SU-DHL-6 (cell line): ENCODE results near the gene ATP8A2.
"Not testable (repeated sequence)": the region's sequence is repeated elsewhere in the genome, so short reads cannot be mapped to it uniquely, and the experiment has no call there.

Experiments used
- H2AFZ ChIP-seq: fragments of 200-600 bp; sonication (generic); 2 replicates; pipeline ENCODE4 v1.6.1; 2014; ENCODE audit warnings: low read depth, mild to moderate bottlenecking, moderate library complexity, mixed read lengths, antibody characterized with exemption, low read length; ENCODE audit not compliant: severe bottlenecking
- H3F3A ChIP-seq: fragments of 200-600 bp; shearing (Covaris generic); 2 replicates; pipeline ENCODE4 v1.6.0; 2016; ENCODE audit warnings: antibody characterized with exemption, mild to moderate bottlenecking; ENCODE audit not compliant: insufficient read depth
- H3K27ac ChIP-seq: fragments of 200-600 bp; sonication (generic); 2 replicates; pipeline ENCODE4 v1.5.1; 2016; ENCODE audit warnings: low read depth, mild to moderate bottlenecking, low read length, moderate library complexity, mixed read lengths
- H3K27me3 ChIP-seq: fragments of 200-600 bp; sonication (generic), shearing (Covaris generic); 2 replicates; pipeline ENCODE4 v1.6.0; 2014; ENCODE audit warnings: mild to moderate bottlenecking, low read length
- H3K36me3 ChIP-seq: fragments of 200-600 bp; sonication (generic); 2 replicates; pipeline ENCODE4 v1.6.1; 2014; ENCODE audit warnings: mild to moderate bottlenecking, low read length, mixed read lengths
- H3K4me2 ChIP-seq: fragments of 300-600, 200-600 bp; shearing (Covaris generic), sonication (generic); 2 replicates; pipeline ENCODE4 v1.6.0; 2014; ENCODE audit warnings: low read length, low read depth, mild to moderate bottlenecking; ENCODE audit not compliant: poor library complexity, severe bottlenecking
- H3K4me3 ChIP-seq: fragments of 200-600 bp; sonication (generic); 2 replicates; pipeline ENCODE4 v1.5.1; 2014; ENCODE audit warnings: antibody characterized with exemption, low read length, mild to moderate bottlenecking, mixed read lengths; ENCODE audit not compliant: insufficient read depth, poor library complexity, severe bottlenecking
- H3K79me2 ChIP-seq: fragments of 200-600 bp; sonication (generic); 2 replicates; pipeline ENCODE4 v1.6.1; 2014; ENCODE audit warnings: mild to moderate bottlenecking, low read length, moderate library complexity; ENCODE audit not compliant: insufficient read depth
- H3K9ac ChIP-seq: fragments of 200-600 bp; sonication (generic); 2 replicates; pipeline ENCODE4 v1.7.0; 2014; ENCODE audit warnings: mild to moderate bottlenecking, low read length
- H3K9me2 ChIP-seq: fragments of 200-600 bp; sonication (generic); replicated peaks from 2 replicates; pipeline ENCODE4 v1.6.1; 2014; ENCODE audit warnings: low read length; ENCODE audit not compliant: insufficient read depth
- H3K9me3 ChIP-seq: fragments of 200-600 bp; sonication (generic); 2 replicates; pipeline ENCODE4 v1.6.1; 2014; ENCODE audit warnings: low read length, mixed read lengths; ENCODE audit not compliant: insufficient read depth
- H4K20me1 ChIP-seq: fragments of 200-600 bp; sonication (generic); 2 replicates; pipeline ENCODE4 v1.6.1; 2014; ENCODE audit warnings: low read depth, mild to moderate bottlenecking, antibody characterized with exemption, low read length, moderate library complexity, mixed read lengths
- CTCF ChIP-seq: fragments of 200-600 bp; sonication (generic); IDR thresholded peaks from one replicate; pipeline ENCODE4 v1.5.1; 2017; ENCODE audit warnings: antibody characterized with exemption, mild to moderate bottlenecking, low read length, moderate library complexity; ENCODE audit not compliant: insufficient read depth, poor library complexity, severe bottlenecking
- EZH2phosphoT487 ChIP-seq: fragments of 200-600 bp; sonication (generic), shearing (Covaris generic); conservative IDR thresholded peaks from 2 replicates; pipeline ENCODE4 v1.6.1; 2018; ENCODE audit warnings: mild to moderate bottlenecking, antibody characterized with exemption, low read length, moderate library complexity, mixed read lengths

The ATP8A2 gene

GRCh38 chr13:25541434-25542123, 169.8 kb downstream of the ATP8A2 start:
- no peaks in the 10 kb centered on the region for H3K27me3 ChIP-seq
- no peaks in the 10 kb centered on the region for H3K79me2 ChIP-seq
- no peak overlapping the region for H2AFZ ChIP-seq
- no peaks in the 10 kb centered on the region for H3K36me3 ChIP-seq
- H3K4me3 ChIP-seq: no peak overlapping the region
- no peak overlapping the region for H3K4me2 ChIP-seq
- H3K9ac ChIP-seq: no peak overlapping the region
- no peaks in the 10 kb centered on the region for H3K9me3 ChIP-seq
- no peaks in the 10 kb centered on the region for H3K9me2 ChIP-seq
- H3K27ac ChIP-seq: no peak overlapping the region
- H4K20me1 ChIP-seq: no peaks in the 10 kb centered on the region
- TF ChIP-seq CTCF (no peak), EZH2phosphoT487 (no peak)
- no peaks in the 10 kb centered on the region for H3F3A ChIP-seq

- not testable (repeated sequence) for H3K36me3 ChIP-seq, H4K20me1 ChIP-seq, H3K9me2 ChIP-seq, H3K9me3 ChIP-seq, H2AFZ ChIP-seq, H3F3A ChIP-seq, H3K9ac ChIP-seq, H3K4me2 ChIP-seq, H3K27ac ChIP-seq, H3K27me3 ChIP-seq, H3K79me2 ChIP-seq, H3K4me3 ChIP-seq
Measured at GRCh38 chr13:25548991-25549390, 177.2 kb downstream of the ATP8A2 start.

DNA sequence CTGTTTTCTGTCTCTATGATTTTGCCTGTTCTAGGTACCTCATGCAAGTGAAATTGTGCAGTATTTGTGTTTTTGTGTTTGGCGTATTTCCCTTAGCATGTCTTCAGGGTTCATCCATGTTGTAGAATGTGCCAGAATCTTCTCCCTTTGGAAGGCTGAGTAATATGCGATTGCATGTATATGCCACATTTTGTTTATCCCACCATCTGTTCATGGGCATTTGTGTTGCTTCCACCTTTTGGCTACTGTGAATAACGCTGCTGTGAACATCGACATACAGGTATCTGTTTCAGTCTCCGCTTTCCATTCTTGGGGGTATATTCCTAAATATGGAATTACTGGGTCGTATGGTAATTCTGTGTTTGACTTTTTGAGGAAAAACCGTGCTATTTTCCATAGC, 190.0 kb downstream of the ATP8A2 start:
- no peaks in the 10 kb centered on the region for H3K27me3 ChIP-seq
- no peak overlapping the region for H3K27ac ChIP-seq
- no peaks in the 10 kb centered on the region for H4K20me1 ChIP-seq
- H3K4me3 ChIP-seq: no peak overlapping the region
- H3K9me2 ChIP-seq: no peaks in the 10 kb centered on the region
- no peak overlapping the region for H2AFZ ChIP-seq
- H3K4me2 ChIP-seq: no peak overlapping the region
- no peaks in the 10 kb centered on the region for H3K9me3 ChIP-seq
- H3K9ac ChIP-seq: no peak overlapping the region
- H3F3A ChIP-seq: no peaks in the 10 kb centered on the region
- H3K36me3 ChIP-seq: no peaks in the 10 kb centered on the region
- TF ChIP-seq CTCF (no peak), EZH2phosphoT487 (no peak)
- no peaks in the 10 kb centered on the region for H3K79me2 ChIP-seq

GRCh38 chr13:25570185-25570584, 198.4 kb downstream of the ATP8A2 start:
- Histone ChIP-seq H3K27ac (no peak overlapping the region), H2AFZ (no peak overlapping the region), H3K36me3 (no peaks in the 10 kb centered on the region), H3K9ac (no peak overlapping the region), H3F3A (no peaks in the 10 kb centered on the region), H3K27me3 (no peaks in the 10 kb centered on the region), H3K4me3 (no peak overlapping the region), H3K9me2 (no peaks in the 10 kb centered on the region), H3K79me2 (no peaks in the 10 kb centered on the region), H4K20me1 (no peaks in the 10 kb centered on the region), H3K4me2 (no peak overlapping the region), H3K9me3 (no peaks in the 10 kb centered on the region)
- TF ChIP-seq EZH2phosphoT487 (no peak), CTCF (no peak)
